RPMI8226 (cell line): Measurements from ENCODE around the gene ENPP1.

Experiments used
- DNase-seq: peaks from one replicate; pipeline ENCODE4 v3.0.0-alpha.2; 2015

ENPP1 gene

DNA sequence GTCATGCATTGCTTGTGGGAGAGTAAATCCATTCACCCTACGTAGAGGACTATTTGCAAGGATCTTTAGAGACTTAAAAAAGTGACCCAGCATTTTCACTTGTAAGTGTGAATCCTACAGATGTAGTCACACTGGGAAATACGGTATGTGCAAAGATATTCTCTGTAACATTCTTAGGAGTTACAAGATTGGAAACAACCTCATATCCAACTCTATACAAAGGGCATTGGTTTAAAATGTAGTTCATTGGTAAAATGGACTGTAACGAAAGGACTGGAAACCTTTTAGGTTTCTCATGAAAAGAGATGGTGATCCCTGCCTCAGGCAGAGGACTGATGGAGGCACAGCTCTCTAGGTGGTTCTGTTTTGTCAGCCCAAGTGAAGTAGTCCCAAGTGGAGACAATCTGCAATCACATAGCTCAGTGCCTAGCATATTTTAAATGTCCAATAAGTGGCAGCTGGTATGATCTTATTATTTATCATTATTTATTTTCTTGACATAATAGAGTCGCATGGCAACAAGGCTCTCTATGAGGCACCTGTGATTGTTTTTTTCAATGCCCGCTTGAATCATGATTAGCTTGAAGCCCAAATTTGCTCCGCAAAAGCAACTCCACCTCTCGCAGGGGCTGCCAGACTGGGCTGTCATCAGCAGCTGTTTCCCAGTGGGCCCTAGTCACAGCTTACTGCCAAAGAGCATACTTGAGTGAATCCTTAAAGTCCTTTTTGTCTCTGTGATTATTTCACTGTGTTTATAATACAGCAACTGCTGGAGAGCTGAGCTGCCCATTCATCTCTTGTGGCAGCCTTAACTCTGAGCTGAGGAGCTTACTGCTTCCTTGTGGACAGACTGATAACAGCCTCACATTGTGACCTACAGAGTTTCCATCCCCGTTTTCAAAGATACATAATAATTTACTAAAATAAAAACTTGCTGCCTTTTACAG lies 19.8 kb upstream of the ENPP1 start:
- DNase-seq = no peak

DNA sequence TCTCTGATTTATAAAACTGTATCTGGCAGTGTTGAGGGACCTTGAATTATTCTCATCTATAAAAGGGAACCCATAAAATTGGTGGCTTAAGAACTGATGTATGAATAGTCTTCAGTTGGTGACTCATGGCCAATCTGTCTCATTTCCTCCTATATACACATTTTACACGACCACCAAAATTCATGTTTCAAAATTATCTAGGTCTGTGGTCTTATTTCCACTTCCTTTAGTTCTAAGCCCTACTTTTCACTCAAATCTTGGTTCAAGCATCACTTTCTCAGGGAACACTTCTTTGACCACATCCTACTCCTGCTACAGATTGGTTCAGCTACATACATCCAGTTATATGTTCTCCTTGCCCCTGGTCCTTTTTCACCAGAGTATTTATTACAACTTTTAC lies 18.6 kb upstream of the ENPP1 start:
- no peak for DNase-seq

DNA sequence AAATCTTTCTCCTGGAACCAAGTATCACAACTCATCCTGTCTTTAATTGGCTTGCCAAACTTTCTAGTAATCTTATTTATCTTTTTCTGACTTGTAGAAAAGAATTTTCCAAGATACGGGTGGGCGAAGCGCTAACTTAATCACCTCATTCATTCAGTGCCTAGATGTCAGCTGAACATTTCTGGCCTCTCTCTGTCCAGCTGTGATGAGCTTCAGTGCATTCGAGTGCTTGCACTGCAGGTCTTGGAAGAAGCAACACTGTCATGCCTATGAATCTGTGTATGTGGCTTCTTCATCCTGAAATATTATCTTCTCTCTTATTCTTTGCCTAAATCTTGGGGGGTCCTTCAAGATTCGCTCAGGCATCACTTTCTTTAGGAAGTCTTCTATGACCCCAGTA lies 16.3 kb upstream of the ENPP1 start:
- DNase-seq = no peak

DNA sequence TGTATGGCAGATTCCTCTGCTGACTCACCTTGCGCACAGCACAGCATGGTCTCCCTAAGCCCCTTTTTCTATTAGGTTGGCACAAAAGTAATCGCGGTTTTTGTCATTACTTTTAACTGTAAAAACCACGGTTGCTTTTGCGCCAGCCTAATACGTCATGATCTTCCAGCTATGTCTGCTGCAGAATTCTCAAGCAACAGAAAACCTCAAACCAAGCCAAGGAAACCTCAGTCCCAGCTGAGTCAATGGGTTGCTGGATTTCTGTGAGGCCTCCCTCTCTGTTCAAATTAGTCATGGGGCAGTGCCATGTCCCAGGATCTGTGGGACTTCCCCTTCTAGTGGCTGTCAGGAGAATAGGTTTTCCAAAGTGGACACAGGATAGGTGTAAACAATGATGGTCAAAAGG lies 15.7 kb upstream of the ENPP1 start:
- DNase-seq = no peak

DNA sequence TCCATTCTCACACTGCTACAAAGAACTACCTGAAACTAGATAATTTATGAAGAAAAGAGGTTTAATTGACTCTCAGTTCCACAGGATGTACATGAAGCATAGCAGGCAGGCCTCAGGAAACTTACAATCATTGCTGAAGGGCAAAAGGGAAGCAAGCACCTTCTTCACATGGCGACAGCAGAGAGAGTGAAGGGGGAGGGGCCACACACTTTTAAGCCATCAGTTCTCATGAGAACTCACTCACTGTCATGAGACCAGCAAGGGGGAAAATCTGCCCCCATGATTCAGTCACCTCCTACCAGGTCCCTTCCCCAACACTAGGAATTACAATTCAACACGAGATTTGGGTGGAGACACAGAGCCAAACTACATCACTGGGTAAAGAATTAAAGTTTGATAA lies 12.5 kb upstream of the ENPP1 start:
- DNase-seq = no peak

DNA sequence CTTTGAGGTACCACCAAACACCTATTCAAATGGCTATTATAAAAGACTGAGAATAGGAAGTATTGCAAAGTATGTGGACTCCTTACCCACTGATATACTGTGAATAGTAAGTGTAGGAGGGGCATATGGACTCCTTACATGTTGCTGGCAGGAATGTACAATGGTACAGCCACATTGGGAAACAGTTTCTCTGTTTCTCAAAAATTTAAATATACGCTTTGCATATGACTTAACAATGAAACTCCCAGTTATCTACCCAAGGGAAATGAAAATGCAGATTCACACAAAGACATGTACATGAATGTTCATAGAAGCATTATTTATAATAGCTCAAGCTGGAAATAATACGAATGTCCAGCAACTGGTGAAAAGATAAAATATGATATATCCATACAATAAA lies 5.5 kb upstream of the ENPP1 start:
- DNase-seq = no peak

DNA sequence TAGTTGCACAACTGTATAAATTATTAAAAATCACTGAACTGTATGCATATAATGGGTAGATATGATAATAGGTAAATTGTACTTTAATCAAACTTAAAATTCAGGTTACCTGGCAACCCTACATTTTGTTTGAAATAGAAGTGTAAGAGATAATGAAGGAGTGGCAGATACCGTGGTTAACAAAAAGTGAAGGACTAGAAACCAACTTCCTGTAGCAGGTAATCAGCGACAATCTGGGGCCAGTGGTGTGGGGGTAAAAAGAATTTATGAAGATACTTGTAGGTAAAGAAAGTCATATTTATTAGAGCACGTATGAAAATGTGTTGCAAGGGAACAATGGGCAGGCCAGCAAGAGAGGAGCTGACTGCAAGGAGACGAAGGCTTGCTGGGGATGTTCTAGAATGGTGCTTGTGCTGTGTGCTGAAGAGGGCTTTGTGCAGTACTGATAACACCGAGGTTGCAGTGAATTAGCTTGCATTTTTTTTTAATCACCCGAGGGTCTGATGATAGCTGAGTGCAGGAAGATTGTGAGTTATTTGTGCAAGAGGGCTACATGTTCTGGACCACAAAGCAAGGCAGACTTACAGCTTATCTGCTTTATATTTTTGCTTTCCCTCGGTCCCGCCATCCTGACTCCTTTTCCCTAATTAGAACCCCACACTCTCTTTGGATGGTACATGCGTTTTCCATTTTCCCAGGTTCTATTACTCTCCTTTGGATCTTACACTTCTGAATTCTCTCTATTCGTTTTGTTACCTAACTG lies 4.6 kb upstream of the ENPP1 start:
- no peak for DNase-seq

DNA sequence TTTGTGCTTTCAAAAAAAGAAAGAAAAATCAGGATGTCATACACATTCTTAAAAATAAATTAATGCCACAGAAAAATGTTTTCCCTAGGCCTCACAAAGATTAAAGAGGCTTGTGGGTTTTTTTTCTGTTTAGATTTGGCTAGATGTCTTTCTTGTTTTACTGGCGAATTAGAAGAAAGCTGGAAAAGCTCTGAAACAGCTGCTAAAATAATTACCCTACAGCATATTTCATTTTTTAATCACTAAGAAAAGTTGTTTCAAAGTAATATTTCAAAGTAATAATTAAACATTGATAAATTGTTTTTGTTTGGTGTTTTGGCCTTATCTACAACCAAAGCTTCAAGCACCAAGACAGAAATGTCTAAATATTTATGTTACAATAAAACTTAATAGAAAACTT lies 3.7 kb upstream of the ENPP1 start:
- no peak for DNase-seq

DNA sequence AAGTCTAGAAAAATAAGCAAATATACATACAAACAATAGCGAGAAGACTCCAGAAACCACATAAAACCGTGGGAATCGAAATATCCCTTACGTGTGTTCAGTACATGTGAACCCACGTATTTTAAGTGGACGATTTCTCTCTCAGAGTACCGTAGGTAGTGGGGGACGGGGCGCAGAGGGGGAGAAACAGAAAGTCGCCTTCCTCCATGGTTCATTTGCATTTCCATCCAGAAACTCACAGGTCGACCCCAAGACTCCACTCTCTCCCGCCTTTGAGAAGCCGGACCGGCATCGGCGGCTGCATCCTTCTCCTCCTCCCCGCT lies 538 bp upstream of the ENPP1 start:
- no peak for DNase-seq

DNA sequence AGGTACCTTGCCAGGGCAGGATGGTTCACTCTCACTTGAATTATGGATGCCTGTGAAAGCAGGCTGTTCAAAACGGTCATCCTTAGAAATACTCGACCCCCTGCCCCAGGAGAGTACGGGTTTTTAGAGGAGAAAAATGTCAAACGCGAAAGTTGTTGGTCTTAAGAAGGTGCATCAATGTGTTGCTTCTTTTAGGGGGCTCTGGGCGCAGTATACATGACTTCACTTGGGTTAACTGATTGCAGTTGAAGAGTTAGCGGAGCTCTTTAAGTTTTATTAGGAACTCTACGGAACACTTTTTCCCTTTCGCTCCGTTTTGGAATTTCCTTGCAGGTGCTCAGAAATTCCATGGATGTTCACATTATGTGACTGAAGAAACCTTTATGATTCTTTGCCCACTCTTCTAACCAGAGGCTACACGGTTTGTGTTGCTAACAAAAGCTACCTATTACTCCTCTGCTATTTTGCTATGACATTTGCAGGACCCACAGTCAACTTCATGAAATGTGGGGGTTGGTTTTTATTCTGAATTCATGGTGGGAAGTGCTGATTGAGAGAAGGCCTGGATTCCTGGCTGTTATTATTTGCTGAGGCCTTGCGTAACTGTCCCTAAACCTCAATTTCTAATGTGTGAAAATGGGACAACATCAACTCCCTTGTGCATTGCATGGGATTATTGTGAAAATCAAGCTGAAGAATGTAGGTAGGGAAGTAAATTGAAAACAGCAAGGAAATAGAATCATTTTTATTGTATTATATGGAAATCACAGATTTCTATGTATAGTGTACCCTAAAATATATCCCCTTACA lies 845 bp downstream of the ENPP1 start:
- DNase-seq = no peak

DNA sequence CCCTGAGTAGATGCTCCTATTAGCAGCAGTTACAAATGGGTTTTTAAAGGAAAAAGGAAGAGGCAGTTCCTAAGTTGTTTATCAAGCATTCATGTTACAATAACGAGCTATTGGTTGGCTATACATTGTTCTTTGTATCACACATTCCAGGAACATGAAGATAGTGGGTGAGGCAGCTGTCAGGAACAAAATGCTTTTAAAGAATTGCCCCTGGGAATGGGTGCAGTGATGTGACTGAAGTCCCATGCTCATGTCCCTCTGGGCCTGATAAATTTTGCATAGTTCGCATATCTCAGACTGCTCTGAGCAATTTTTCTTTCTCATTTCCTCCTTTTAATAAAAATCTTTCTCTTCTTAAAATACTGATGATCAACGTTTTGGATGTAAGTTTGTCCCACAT lies 3.7 kb downstream of the ENPP1 start:
- DNase-seq = no peak

DNA sequence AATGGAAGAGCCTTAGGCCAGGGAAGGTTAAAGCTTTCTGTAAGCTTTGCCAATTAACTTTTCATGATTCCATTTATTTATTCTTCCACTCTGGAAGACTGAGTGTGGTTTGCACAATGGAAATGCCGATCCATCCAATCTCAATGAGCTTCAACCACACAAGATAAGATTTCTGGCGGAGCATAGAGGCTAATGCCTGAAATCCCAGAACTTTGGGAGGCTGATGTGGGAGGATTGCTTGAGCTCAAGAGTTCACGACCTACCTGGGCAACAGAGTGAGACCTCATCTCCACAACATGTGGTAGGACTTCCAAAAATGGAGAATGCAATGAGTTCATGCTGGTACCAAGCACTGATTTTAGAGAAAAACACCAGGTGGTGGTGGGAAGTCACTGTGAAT lies 6.2 kb downstream of the ENPP1 start:
- no peak for DNase-seq

DNA sequence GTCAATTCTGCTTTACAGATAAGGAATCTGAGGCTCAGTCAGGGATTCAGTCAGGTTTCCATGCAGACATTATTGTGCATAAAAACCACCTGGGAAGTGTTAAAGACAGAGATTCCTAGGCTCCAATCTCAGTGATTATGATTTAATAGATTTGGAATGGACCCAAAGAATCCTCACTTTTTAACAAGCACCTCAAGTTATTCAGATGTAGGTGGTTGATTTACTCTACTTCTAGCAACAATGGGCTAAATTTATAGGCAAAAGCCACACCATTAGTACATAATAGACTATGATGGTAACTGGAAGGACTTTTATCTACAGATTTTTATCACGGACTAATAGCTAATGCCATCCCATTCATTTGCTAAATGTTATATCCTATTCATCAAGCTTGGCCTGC lies 9.0 kb downstream of the ENPP1 start:
- DNase-seq = no peak

DNA sequence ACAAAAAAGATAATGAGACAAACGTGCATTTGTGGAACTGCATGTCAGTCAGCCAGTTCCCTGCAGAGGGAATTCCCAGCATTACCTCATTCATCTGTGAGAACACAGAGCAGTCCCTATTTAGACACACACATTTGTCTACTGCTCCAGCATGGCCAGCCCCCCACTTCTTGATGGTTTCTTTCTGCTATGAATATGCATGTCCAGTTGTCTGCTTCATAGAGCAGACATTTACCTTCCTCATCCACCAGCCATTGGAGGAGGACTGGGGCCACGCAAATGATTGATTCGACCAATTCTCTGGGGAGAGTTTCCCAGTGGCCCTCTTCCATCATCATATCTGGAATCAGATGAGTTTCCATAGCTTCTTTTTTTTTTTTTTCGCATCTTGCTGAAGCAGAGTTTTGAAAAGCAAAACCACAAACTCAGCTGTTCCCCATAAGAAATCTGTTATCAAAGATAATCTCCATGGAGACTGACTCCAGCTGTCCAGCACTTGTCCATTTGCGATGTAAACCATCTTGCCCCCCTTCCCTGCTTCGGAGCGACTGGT lies 11.8 kb downstream of the ENPP1 start:
- no peak for DNase-seq

DNA sequence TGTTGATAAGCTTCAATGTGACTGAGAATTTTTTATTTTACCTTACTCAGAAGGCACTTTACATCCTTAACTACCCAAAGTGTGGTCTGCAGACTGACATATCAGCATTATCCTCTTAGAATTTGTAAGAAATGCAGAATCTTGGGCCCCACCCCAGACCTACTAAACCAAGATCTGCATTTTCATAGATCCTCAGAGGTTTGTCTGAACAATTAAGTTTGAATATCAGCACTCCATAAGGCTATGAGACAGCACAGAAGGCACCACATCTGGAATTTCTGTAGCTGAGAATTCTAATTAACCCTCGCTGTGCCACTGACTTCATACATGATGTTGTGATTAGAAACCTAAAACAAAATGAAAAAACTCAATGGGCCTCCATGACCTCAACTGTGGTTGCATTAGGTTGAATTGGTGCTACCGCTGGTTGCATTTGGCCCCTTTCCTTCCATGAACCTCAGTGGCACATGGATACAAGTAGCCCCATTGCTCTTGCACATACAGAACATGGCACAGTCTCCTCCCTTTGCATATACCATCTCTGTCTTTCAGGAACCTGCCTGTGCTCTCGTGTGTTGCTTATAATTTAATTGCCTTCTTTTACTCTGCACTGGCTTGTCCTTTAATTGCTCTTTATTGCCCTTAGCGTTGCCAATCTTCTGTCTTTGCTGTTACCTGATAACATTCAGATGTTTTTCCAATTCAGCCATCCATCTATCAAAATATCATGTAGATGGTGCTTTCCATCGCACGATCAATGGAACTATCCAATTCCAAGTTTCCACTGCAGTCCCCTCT lies 13.4 kb downstream of the ENPP1 start:
- DNase-seq = no peak

DNA sequence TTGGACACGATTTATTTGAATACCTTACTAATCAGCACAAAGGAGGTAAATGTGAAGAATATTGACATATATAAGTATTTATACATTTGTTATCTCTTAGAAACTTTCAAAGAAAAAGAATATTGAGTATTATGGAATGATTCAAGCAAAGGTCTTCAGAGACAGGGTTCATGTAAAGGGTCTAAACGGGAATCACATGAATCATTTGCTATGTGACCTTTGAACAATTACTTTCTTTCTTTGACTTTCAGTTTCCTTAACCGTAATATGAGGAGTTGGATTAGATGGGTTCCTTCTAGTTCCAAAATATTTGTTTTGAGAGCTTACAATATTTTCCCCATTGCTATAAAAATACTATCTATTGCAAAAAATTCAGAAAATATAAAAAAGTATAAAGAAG lies 14.3 kb downstream of the ENPP1 start:
- DNase-seq = no peak

DNA sequence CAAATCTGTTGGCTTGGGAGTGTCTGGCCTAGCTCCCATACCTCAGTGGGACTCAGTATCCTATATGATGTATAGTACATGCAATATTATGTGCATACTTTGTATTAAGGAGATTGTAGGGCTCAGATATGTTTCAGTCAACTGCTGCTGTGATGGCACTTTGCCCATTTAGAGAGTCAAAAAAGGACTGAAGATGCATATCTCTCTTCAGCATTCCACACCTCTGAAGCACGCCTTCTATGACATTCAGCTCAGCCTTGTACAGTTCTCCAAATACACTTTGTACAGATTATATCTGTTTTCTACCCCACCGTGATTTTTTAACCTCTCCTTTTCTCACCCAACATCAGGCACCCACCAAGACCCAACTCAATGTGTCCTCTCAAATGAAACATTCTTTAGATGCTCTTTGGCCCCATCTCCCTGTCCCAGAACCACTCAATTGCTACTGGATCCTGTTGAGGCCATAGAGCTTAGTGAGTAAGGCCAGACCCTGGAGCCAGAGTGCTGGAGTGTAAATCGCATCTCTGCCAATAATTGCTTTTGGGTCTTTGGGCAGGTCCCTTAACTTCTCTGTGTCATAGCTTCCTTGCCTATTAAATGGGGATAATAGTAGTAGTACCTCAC lies 15.6 kb downstream of the ENPP1 start:
- DNase-seq = no peak

DNA sequence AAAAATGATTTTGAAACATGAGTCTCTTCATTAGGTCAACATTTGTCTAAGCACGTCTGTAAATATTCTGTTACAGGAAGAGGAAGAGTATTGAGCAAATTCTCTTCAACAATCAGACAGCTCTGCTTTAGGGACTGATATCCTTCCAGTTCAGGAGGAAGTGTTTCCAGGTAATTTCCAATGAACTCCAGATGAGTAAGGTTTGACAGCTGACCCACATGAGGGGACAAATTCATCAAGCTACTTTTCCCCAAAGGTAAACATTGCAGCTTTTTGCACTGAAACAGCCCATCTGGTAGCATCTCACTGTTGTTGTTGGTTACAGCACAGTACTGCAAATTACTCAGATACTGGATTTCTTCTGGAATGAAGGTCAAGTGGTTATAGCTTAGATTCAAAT lies 18.1 kb downstream of the ENPP1 start:
- DNase-seq = no peak

DNA sequence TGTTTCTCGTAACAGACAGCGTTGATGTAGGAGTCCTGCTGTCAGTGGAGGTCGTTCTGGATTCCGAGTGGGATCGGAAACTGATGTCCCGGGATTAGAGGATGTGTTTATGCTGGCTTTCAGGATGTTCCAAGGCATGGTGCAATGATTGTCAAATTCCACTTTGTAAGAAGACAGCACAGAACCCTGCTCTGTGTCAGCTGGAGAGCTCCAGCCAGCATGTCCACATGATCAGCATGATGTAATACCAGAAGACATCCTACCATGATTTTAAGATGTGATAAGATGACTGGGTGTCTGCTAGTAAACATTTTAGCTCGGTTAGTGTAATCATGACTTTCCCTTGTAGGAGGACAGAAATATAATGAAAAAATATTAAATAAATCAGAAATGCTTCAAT lies 20.3 kb downstream of the ENPP1 start:
- no peak for DNase-seq

DNA sequence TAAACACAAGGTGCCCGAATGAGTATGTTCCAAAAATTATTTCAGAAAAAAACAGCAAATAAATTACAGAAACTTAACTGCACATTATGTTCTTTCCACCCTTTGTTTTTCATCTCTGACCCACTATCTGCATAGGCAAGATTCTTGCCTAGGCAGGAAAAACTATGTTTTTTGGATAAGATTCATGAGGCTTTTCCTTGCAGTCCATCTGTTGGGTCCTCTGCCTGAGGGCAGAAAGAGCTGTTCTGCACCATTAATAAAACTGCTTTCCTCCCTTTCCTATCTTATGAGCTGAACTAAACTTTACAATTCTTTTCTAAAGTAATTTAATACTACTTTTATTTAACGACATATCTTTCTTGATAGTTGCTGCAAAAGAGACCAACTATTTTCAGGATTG lies 21.1 kb downstream of the ENPP1 start:
- no peak for DNase-seq

DNA sequence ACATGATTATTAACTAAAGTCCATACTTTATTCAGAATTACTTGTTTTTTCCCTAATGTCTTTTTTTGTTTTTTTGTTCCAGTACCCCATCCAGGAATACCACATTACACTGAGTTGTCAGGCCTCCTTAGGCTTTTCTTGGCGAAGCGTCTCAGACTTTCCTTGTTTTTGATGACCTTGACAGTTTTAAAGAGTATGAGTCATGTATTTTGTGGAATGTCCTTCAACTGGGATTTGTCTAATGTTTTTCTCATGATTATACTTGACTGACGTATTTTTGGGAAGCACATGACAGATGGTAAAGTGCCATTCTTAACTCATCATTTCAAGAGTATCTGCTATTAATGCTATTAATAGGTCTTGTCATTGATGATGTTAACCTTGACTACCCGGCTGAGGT lies 23.6 kb downstream of the ENPP1 start:
- DNase-seq = no peak

DNA sequence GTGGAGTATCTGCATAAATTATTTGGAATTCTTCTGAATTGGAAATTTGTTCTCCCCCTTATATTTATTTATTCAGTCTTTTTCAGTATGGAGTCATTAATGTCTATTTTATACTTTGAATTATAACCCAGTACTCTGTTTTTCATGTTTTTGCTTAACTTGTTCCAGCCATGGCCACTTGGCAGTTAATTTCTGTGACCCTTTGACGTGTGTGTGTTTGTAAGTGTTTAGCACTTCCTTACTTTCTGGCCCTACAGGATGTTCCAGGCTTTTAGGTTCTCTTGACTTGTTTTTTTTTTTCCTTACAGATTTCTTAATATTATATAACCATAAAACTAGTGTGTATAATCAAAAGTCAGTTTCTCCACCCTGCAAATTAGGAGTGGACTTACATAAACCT lies 24.1 kb downstream of the ENPP1 start:
- DNase-seq = no peak
